ENCODE measurements around the gene RAB34. TPM values are rescaled to one million over a fixed set of nuclear protein-coding genes. Genes with fewer than 3 reads are reported as not detected.

RAB34 gene
- total RNA-seq, 4 donors from 2014 or later = 136 to 186 (median 159) TPM

- TF ChIP-seq CTCF (IDR thresholded peaks at IDR 0.05) (no peak), POLR2A (IDR thresholded peaks at IDR 0.05) (no peak)
- Histone ChIP-seq H3K27me3 (no peaks in the 10 kb centered on the region), H3K9me3 (no peaks in the 10 kb centered on the region), H3K4me1 (peaks cover 35 to 44% of the 10 kb centered on the region in 2 donors), H3K27ac (peak overlapping the region; percentile 86 to 92 (median 89)), H3K36me3 (peaks cover 19 to 22% of the 10 kb centered on the region in 2 donors), H3K4me3 (replicated peaks in 1 of 3) (peak overlapping the region; percentile 77 to 86 (median 83))
- intact Hi-C loops (cut with DNase I) = no loop called here
- 24 to 48% methylated on average over 7 to 16 of the region's 63 CpGs for WGBS, 2 donors
- DNase-seq = peak; percentile 47 to 51
Measured at GRCh38 chr17:28716740-28717577, 709 bp downstream of the RAB34 start.

DNA sequence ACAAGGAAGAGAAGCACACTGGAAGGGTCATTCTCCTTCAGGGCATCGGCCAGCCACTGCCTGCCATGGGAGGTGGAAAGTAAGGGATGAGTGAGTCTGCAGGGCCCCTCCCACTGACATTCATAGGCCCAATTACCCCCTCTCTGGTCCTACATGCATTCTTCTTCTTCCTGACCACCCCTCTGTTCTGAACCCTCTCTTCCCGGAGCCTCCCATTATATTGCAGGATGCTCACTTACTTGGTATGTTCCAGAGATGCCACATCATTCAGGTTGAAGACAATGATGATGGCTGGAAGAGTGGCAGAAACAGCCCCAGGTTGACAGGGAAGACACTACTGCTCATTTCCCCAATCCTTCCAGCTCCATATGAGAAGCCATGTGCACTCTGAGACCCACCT lies 2.5 kb downstream of the RAB34 start:
- no peak overlapping the region for H3K27ac ChIP-seq
- 94 to 97% methylated on average over 2 of the region's 2 CpGs for WGBS, 2 donors
- intact Hi-C loops (cut with DNase I) = no loop called here

GRCh38 chr17:28714281-28714680 lies 3.4 kb downstream of the RAB34 start:
- intact Hi-C loops (cut with DNase I) = no loop called here
- peaks cover 25 to 33% of the 10 kb centered on the region in 2 donors for H3K4me1 ChIP-seq
- peaks cover 13% of the 10 kb centered on the region in 2 donors for H3K36me3 ChIP-seq
- H3K4me3 ChIP-seq (replicated peaks in 1 of 3) = no peak overlapping the region
- DNase-seq = no peak
- no peaks in the 10 kb centered on the region for H3K27me3 ChIP-seq
- 85 to 95% methylated on average over 2 to 3 of the region's 3 CpGs for WGBS, 2 donors
- no peaks in the 10 kb centered on the region for H3K9me3 ChIP-seq
- TF ChIP-seq CTCF (IDR thresholded peaks at IDR 0.05) (no peak), POLR2A (IDR thresholded peaks at IDR 0.05) (no peak)
- no peak overlapping the region for H3K27ac ChIP-seq

More for the DNA sequence above, 2.5 kb downstream of the RAB34 start:
- no peak for DNase-seq
- Histone ChIP-seq H3K27me3 (no peaks in the 10 kb centered on the region), H3K4me3 (replicated peaks in 1 of 3) (no peak overlapping the region), H3K9me3 (no peaks in the 10 kb centered on the region), H3K4me1 (peaks cover 26 to 33% of the 10 kb centered on the region in 2 donors), H3K36me3 (peaks cover 13% of the 10 kb centered on the region in 2 donors)
- no peak for TF ChIP-seq CTCF (IDR thresholded peaks at IDR 0.05)
- no peak for TF ChIP-seq POLR2A (IDR thresholded peaks at IDR 0.05)

DNA sequence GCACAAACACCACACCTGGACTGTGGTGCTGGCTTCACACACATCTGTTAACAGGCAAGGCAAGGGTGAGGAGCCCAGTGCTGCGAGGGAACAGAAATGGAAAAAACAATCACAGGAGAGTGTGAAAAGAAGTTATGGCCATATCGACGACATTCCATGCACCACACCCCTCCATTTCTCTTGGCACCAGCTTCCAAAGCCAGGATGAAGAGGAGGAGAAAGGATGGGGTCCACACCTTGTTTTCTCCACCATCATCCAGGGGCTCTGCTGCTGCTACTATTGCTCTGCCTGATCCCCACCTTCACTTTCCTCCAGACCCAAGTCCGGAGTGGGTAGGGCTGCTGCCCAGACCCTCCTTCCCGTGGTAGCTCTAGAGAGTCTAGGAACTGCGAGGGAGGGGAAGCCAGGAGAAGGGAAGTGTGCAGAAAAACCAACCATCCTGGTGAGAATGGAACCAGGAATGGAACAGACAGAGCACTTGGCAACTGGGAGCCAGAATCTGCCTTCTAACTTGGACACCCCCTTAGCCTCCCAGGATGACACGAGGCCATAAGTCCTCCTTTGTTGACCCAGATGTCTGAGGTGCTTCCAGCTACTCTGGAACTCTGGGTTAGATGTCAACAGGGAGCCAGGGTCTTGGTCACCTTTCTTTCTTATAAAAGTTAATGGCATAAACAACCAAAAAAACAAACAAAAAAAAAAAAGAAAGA lies 4.8 kb downstream of the RAB34 start:
- Histone ChIP-seq H3K36me3 (peaks cover 13% of the 10 kb centered on the region in 2 donors), H3K27ac (no peak overlapping the region), H3K4me1 (peaks cover 15 to 20% of the 10 kb centered on the region in 2 donors), H3K4me3 (replicated peaks in 1 of 3) (no peak overlapping the region), H3K9me3 (no peaks in the 10 kb centered on the region), H3K27me3 (no peaks in the 10 kb centered on the region)
- WGBS, 2 donors = 81 to 89% methylated on average over 7 of the region's 7 CpGs
- intact Hi-C loops (cut with DNase I) = no loop called here
- no peak for TF ChIP-seq POLR2A (IDR thresholded peaks at IDR 0.05)
- TF ChIP-seq CTCF (IDR thresholded peaks at IDR 0.05) = no peak
- no peak for DNase-seq

Measured in thyroid gland (tissue), 4 donors.